Stimulated activated CD4-positive, alpha-beta T cell treated with anti-CD3 and anti-CD28 coated beads, Interleukin-12 subunit alpha, Interleukin-12 subunit beta, amount 100 ng/mL, for 4 hours (primary cell): ENCODE data around the gene BST2.
"Not testable (repeated sequence)": the region's sequence is repeated elsewhere in the genome, so short reads cannot be mapped to it uniquely, and the experiment has no call there.

Experiments used
- DNase-seq: peaks from one replicate; pipeline ENCODE4 v3.0.0-alpha.2; 2020

Gene BST2

DNA sequence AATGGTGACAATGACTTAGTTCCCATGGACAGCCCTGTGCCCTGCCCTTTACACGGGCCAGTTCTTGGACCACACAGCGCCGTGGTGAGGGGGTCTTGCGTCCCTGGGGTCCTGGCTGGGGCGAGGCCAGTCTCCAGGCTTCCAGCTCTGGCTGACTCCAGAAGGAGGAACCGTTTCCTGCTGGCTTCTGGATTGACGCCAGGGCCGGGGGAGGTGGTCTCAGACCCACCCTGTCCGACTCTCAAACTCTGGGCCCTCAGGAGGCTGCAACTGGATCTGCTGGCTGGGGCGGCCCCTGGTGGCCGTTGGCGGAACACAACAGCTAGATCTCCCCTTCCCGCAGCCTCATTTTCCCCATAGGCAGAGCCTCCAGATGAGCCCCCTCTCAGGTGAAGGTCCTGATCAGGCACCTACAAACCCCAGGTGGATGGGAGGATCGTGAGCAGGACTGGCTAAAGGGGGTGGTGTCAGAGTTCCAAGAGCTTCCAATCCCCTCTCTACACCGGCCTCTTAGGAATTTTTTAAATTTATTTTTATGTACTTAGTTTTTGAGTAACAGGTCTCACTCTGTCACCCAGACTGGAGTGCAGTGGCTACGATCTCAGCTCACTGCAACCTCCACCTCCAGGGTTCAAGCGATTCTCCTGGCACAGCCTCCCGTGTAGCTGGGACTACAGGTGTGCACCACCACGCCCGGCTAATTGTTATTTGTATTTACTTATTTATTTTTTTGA lies 19.4 kb downstream of the BST2 start:
- peak; percentile 65 for DNase-seq

- no peak for DNase-seq
Observed at GRCh38 chr19:17380426-17381138, 24.8 kb downstream of the BST2 start.

DNA sequence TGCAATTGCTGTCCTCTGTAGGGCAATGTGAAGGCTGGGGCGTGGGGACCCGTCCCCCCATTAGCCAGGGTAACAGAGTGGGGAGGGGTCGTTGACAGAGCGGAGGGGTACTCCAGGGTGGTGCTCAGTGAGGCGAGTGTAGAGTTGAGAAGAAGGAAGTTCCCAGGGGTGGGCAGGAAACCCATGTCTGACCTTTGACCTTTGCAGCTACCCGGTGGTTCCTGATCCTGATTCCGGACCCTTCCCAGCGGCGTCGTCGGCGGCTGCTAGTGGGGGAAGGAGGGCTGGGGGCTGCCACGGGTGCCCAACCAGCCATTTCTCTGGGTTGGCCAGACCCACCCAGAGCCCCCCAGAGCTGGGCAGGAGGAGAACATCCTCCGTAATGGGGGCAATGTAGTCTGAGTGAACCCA lies 26.2 kb downstream of the BST2 start:
- no peak for DNase-seq

DNA sequence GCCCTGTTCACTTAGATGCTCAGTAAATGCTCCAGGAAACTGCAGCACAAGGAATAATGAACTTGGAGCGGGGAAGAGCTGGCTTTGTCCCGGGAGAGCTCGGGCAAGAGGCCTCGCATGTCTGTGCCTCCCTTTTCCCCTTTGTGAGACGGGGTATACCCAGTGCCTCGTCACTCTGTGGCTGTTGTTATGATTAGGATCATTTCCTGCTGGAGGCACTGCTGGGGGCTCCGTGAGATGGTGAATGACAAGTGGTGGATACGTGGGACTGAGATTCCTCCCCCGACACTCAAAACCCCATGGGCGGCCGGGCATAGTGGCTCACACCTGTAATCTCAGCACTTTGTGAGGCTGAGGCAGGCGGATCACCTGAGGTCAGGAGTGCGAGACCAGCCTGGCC lies 27.2 kb downstream of the BST2 start:
- DNase-seq: no peak

GRCh38 chr19:17376935-17377600 lies 28.4 kb downstream of the BST2 start, which contains the start of gene PLVAP:
TSS of gene PLVAP (minus strand) at chr19:17377342. CDS start at chr19:17377288, 54 bp downstream.
- DNase-seq: no peak

GRCh38 chr19:17370026-17370587 lies 35.3 kb downstream of the BST2 start:
- no peak for DNase-seq

DNA sequence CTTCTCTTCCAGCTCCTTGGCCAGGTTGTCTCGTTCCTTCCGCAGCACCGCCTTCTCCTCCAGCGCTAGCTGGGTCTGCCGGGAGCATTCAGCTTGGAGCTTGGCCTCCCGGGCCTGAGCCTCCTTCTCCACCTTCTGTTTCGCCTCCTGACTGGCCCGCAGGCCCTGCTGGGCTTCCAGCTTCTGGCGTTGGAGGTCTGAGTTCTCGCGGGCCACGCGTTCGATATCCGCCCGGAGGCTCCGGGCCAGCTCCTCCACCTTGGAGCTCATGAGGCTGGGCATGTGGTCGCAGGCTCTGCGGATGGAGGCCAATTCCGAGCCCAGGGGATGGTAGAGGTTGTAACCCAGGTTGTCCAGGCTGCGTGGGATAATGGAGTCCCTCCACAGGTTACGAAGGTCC lies 40.1 kb downstream of the BST2 start:
- no peak for DNase-seq

DNA sequence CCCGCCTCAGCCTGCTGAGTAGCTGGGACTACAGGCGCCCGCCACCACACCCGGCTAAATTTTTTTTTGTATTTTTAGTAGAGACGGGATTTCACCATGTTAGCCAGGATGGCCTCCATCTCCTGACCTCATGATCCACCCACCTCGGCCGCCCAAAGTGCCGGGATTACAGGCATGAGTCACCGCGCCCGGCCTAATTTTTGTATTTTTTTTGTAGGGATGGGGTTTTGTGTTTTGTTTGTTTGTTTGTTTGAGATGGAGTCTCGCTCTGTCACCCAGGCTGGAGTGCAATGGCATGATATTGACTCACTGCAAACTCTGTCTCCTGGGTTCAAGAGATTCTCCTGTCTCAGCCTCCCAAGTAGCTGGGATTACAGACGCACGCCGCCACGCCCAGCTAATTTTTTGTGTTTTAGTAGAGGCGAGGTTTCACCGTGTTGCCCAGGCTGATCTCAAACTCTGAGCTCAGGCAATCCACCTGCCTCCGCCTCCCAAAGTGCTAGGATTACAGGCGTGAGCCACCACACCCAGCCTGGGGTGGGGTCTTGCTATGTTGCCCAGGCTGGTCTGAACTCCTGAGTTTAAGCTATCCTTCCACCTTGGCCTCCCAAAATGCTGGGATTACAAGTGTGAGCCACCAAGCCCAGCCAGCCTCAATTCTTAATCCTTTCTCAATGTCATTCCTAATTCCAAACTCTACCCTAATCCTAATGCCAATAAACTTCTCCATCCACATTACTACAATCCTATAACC lies 41.4 kb downstream of the BST2 start:
- DNase-seq: not testable (repeated sequence)

- DNase-seq: no peak
Observed at GRCh38 chr19:17359905-17360800, 45.3 kb downstream of the BST2 start.

DNA sequence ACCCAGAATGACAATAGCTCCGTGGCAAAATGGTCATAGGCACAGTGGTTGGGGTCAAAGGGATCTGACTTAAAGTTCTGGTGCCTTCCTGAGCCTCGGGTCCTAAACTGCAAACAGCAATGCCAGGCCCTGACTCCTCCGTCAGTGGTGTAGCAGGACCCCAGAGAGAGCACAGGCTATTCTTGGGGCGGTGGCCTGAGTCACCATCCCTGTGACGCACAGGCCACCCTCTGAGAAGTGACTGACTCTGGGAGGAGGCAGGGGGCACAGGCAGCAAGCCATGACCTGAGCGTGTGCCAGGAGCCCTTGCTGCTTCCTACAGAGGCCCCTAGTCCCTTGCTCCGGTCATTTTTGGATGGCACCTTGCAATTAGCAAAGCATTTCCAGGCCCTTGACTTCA lies 47.0 kb downstream of the BST2 start:
- DNase-seq: no peak

- DNase-seq: no peak
Observed at GRCh38 chr19:17357724-17358123, 47.7 kb downstream of the BST2 start.

- DNase-seq: no peak
Observed at GRCh38 chr19:17357078-17357666, 48.3 kb downstream of the BST2 start.

- no peak for DNase-seq
Observed at GRCh38 chr19:17353386-17353785, 52.0 kb downstream of the BST2 start.
